Medulla oblongata (tissue), 1 donor: ENCODE data around the gene NAPA.

ENCODE experiments used
- DNase-seq: peaks from one replicate; pipeline ENCODE4 v3.0.0-alpha.2; 2015; ENCODE audit errors: extremely low spot score

The NAPA gene

DNA sequence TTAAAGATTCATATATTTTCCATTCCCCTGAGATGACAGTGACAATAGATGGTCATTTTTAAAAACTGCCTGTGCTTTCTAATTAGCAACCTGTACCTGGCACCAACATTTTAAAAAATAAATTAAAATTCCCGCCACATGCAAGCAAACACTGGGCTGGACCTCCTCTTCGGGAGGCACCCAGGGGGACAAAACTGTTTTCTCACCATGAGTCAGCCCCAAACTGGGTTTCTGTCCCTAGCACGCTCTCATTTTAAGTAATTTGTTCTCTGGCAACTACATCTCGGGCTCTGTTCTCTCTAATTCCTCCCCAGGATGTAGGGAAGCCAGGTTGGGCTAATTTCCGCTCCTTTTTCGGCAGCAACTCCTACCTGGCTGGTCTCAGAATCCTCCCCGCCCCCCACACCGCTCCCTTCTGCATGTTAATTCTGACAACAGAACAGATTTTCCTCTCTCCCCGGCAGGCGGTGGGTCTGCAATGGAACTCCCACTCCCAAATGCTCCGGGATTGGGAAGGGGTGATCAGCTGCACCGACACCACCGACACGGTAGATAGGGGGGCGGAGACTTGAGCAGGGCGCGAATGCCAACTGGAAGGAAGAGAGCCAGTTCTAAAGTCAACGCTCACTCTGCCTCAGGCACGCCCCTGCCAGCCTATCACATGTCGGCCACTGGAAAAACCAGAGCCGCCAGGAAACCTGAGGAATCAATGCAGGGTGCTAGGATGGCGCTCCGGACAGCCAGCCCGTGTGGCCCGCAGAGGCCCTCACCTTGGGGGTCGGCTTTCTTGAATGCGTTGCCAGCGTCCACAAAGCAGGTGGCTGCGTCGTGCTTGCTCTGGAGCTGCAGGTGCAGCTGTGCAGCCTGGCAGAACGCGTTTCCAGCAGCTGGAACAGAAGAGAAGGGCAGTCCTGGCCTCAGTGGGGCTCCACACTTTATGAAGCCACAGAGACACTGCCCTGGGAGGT is 14.7 kb downstream of the NAPA start:
- no peak for DNase-seq

DNA sequence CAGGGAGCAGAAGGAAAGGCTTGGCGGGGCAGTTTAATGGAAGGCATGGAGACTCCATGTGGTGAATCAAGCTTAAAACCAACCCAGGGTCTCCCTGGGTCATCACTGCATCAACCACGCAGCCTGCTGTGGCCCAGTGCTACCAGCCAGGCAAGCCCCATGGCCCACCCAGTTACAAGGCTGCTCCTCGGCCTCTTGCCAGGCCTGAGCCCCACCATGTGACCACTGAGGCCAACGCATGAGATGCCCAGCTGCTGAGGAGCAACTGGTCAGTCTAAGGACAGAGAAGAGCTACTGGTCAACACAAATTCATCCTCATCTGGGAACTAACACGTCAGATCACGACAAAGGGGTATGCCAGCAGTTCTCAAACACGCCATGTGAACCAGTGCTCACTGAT is 15.5 kb downstream of the NAPA start:
- DNase-seq, result no peak

GRCh38 chr19:47498561-47498960 is 16.3 kb downstream of the NAPA start:
- no peak for DNase-seq

GRCh38 chr19:47497821-47498520 is 16.9 kb downstream of the NAPA start:
- no peak for DNase-seq

DNA sequence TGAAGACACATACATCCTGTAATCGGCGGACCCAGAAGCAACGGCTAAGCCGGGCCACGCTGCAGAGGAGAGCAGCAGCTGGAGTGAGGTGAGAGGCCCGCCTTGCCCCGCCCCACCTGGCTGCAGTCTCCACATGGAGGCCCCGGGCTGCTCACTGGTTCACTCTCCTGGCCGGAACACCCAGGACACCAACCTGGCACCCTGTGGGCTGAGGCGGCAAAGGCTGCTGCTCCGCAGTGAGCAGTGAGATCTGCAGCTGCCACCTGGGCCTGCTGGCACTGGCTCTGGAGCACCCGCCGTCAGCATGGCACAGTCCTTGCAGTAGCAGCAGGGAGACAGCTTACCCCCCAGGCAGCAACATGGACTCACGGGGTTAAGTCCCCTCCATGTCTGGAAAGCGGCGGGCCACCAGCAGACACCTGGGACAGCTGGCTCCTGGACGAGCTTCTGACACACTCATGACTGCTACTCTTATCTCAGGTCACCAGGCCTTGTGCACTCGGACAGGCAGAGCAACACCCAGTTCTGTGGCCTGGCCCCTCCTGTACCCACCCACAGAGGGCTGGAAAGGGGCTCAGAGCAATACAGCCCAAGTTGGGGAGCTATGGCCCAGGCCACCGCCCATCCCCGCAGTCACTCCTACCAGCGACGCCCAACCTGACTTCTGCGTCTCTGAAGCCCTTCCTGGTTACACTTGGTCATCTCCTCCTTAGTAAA is 17.7 kb downstream of the NAPA start:
- DNase-seq, result no peak

- DNase-seq, result no peak
These were observed 19.1 kb downstream of the NAPA start for GRCh38 chr19:47495478-47496372.

- no peak for DNase-seq
These were observed 20.1 kb downstream of the NAPA start for GRCh38 chr19:47494729-47495128.

DNA sequence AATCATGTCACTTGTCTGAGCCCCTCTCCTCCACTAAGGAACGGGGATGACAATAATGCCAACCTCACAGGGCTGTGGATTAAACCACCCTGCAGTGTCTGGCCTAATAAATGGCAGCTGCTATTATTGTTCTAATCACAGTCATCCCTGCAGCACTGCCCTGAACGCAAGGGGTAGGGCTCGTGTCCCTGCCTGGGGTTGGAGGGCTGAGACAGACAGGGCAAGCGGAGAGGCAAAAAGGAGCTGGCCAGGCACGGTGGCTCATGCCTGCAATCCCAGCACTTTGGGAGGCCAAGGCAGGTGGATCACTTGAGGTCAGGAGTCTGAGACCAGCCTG is 20.7 kb downstream of the NAPA start:
- no peak for DNase-seq

GRCh38 chr19:47493378-47494210 is 21.3 kb downstream of the NAPA start:
- no peak for DNase-seq

DNA sequence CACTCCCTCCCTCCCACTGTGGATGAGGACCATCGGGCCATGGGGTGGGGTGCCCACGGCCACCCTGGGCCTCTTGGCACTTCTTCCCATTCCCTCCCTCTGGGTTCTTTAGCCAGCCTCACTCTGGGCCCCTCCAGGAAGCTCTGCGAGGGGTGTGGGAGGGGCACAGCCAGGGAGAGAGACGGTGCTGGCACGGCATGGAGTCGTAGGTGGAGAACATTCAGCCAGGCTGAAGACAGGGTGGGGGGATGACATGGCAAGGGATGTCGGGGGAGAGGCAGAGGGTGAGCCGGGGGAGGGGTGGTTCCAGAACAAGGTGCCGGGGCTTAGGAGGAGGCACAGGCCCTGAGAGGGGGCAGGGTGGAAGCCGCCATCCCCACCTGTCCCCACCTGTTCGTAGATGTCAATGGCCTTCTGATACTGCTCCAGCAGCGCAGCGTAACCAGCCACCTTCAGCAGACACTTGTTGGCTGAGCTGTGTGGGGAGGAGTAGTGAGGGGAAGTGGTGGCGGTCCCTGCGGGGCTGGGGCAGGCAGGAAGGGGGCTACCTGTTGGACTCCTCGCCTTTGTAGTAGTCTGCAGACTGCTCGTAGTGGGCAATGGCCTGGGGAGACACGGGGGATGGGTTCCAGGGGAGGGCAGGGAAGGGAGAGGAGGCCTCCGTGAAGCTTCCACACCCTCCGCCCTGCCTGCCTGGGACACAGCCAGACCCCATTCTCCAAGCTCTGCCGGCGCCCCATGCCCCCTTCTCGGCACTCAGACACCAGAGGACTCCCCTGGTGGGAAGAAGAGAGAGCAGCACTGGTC is 22.1 kb downstream of the NAPA start:
- DNase-seq, result no peak

DNA sequence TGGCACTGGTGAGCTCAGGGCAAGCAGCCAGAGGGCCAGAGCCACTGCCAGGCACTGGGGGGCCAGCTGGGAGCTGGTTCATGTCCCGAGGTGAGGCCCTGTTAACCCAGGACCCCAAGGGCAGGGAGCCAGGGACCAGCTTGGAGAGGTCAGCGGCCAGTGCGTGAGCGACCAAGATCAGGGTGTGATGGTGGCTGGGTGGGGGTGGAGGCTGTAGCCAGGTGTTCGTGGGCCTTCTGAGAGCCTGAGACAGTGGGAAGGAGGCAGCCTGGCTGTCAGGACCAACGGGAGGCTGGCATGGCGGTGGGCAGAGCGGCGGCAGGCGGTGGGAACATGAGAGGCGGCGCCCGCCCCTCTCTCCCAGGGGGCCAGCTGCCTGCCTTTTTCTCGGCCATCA is 22.7 kb downstream of the NAPA start:
- no peak for DNase-seq

DNA sequence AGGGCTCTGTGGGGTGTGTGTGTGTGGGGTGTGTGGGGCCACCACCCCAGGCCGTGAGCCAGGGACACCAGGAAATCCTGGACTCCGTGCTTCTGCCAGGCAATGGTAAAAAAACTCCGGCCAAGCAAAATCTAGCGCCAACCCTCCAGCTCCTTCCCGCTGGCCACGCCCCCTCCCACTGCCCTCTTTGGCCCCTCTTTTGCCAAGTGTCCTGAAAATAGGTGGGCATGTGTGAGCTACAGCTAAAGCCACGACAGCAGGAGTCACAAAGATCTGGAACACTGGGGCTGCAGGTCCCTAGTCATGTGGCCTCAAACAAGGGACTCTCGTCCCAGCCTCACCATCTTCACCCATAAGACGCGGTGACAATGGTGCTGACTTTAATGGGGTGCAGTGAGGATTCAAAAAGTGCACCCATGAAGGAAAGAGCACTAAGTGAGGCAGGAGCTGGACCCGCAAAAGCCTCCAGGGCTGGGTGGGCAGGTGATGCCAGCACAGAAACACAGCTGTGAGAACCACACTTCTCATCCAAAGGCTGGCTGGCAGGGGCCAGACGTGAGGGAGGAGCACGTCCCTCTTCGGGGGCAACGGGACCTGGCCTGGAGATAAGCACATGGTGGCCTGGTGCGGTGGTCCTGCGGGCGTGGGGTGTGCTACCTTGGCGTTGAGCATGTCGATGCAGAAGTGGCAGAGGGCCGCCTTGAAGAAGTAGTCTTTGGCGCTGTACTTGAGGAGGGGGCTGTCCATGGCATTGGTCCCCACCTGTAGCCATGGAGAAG is 23.3 kb downstream of the NAPA start:
- no peak for DNase-seq

- no peak for DNase-seq
These were observed 24.0 kb downstream of the NAPA start for GRCh38 chr19:47490847-47491246.

GRCh38 chr19:47490031-47490430 is 24.8 kb downstream of the NAPA start:
- no peak for DNase-seq

- DNase-seq, result no peak
These were observed 25.6 kb downstream of the NAPA start for GRCh38 chr19:47489072-47489914.

- no peak for DNase-seq
These were observed 27.0 kb downstream of the NAPA start for GRCh38 chr19:47487551-47488515.

GRCh38 chr19:47486900-47487299 is 28.0 kb downstream of the NAPA start:
- no peak for DNase-seq
